Measurements from ENCODE around the gene SLC25A17.
"Not testable (repeated sequence)": the region's sequence is repeated elsewhere in the genome, so short reads cannot be mapped to it uniquely, and the experiment has no call there.

Gene SLC25A17

DNA sequence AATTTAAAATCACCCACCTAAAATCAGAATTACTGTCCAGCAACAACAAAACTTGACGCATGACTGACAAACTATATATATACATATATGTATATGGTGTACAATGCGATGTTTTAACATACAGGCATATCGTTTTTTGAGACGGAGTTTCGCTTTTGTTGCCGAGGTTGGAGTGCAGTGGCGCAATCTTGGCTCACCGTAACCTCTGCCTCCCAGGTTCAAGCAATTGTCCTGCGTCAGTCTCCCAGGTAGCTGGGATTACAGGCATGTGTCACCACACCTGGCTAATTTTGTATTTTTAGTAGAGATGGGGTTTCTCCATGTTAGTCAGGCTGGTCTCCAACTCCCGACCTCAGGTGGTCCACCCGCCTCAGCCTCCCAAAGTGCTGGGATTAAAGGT is 26.7 kb upstream of the SLC25A17 start:
- H3K4me1 ChIP-seq (ENCODE audit: insufficient read depth, low read length); H3K4me3 ChIP-seq (ENCODE audit: low read length); H2AFZ ChIP-seq (ENCODE audit: low read depth, low read length); H3K27me3 ChIP-seq (ENCODE audit: insufficient read depth, low read length); H3K9me3 ChIP-seq (ENCODE audit: low read length): not testable (repeated sequence)
- H3K36me3 ChIP-seq (ENCODE audit: insufficient read depth, low read length) = peaks cover 96% of the 10 kb centered on the region

DNA sequence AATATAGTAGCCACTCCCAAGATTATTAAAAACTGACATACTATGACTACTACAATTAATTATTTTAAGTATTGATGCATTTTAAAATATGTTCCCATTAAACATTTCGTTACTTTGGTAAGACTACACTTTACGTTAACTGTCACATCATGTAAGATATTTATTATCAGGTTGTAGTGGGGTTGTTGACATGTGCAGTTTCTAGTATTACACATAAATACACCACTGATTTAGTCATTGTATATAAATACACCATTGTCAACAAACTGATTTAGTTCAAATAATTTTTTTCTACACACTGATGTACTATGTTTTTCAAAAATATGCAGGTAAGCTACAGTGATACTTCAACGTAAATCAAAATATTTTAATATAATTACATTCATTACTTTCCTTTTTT is 25.8 kb upstream of the SLC25A17 start:
- Histone ChIP-seq H2AFZ (ENCODE audit: low read depth, low read length) (no peak overlapping the region), H3K4me1 (ENCODE audit: insufficient read depth, low read length) (no peaks in the 10 kb centered on the region), H3K27me3 (ENCODE audit: insufficient read depth, low read length) (no peaks in the 10 kb centered on the region), H3K9me3 (ENCODE audit: low read length) (no peaks in the 10 kb centered on the region), H3K36me3 (ENCODE audit: insufficient read depth, low read length) (peaks cover 96% of the 10 kb centered on the region), H3K4me3 (ENCODE audit: low read length) (no peak overlapping the region)

DNA sequence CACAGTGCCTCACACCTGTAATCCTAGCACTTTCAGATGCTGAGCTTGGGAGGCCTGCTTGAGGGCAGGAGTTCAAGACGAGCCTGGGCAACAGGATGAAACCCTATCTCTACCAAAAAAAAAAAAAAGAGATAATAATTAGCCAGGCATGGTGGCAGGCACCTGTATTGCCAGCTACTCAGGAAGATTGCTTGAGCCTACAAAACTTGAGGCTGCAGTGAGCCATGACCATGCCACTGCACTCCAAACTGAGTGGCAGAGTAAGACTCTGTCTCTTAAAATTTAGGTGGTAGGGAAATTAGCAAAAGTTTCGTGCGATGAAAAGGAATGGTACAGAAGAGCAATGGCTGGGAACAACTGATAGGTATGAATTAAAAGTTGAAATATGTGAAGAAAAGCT is 19.3 kb upstream of the SLC25A17 start:
- Histone ChIP-seq H3K4me3 (ENCODE audit: low read length) (no peak overlapping the region), H2AFZ (ENCODE audit: low read depth, low read length) (no peak overlapping the region), H3K36me3 (ENCODE audit: insufficient read depth, low read length) (peaks cover 88% of the 10 kb centered on the region), H3K9me3 (ENCODE audit: low read length) (no peaks in the 10 kb centered on the region), H3K27me3 (ENCODE audit: insufficient read depth, low read length) (no peaks in the 10 kb centered on the region), H3K4me1 (ENCODE audit: insufficient read depth, low read length) (no peaks in the 10 kb centered on the region)

DNA sequence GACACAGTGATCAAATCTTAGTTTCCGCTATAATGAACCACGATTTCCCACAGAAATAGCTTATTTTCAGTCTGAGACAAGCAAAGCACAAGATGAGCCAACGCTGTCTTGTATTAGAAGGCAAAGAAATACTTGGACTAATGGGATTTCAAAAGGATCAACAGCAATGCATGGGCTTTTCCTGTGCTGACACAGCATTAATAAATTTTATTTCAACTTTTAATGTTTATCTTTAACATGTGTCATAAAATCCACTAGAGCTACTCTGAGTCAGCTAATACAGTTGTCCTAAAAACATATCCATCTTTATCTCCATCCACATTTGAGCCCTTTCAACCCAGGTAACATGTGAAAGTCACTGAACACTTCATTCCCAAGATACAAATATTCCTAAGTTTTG is 15.5 kb upstream of the SLC25A17 start:
- Histone ChIP-seq H3K4me1 (ENCODE audit: insufficient read depth, low read length) (no peaks in the 10 kb centered on the region), H3K9me3 (ENCODE audit: low read length) (no peaks in the 10 kb centered on the region), H3K27me3 (ENCODE audit: insufficient read depth, low read length) (no peaks in the 10 kb centered on the region), H3K36me3 (ENCODE audit: insufficient read depth, low read length) (peaks cover 84% of the 10 kb centered on the region), H3K4me3 (ENCODE audit: low read length) (no peak overlapping the region), H2AFZ (ENCODE audit: low read depth, low read length) (no peak overlapping the region)

DNA sequence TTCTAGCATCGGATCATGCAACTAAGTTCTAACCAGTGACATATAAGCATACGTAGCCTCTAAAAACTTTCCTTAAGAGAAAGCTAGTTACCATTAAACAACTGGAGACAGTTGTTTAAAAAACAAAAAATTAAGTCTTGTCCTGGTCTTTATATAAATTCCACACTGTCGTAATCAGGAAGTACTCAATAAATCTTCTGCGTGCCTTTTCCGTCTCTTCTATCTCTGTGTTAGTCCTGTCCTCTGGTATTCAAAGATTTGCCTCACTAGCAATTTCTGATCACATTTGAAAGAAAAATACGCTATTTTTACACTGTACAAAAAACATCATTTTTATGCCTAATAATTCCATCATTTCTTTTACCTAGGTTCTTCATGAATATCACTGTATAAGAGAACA is 10.0 kb upstream of the SLC25A17 start:
- H3K36me3 ChIP-seq (ENCODE audit: insufficient read depth, low read length) = peaks cover 69% of the 10 kb centered on the region
- no peak overlapping the region for H2AFZ ChIP-seq (ENCODE audit: low read depth, low read length)

DNA sequence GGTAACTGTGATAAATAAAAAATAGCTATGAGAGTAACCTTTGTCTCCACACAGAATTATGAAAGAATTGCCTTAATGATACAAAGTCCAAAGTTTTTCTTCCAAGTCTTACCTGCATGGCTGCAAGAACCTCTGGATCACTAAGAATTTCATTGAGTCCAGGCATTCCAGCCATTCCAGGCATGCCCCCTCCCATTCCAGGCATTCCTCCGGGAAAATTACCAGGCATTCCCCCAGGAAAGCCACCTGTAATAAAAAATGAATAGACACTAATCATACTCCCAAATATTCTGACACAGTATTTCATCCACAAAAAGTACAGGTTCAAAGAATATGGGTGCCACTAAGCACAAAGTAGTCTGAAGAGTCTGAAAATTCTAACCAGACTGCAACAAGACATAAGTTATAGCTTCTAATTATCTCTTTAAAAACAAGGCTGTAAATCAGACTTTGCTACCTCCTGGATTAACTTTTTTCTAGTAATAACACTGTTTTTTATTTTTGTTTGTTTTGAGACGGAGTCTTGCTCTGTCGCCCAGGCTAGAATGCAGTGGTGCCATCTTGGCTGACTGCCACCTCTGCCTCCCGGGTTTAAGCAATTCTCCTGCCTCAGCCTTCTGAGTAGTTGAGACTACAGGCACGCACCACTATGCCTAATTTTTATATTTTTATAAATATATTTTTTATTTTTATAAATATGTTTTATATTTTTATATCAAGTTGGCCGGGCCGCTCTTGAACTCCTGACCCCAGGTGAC is 8.0 kb upstream of the SLC25A17 start:
- H3K9me3 ChIP-seq (ENCODE audit: low read length) = no peaks in the 10 kb centered on the region
- H3K4me1 ChIP-seq (ENCODE audit: insufficient read depth, low read length) = no peaks in the 10 kb centered on the region
- H3K4me3 ChIP-seq (ENCODE audit: low read length) = no peak overlapping the region
- H3K27me3 ChIP-seq (ENCODE audit: insufficient read depth, low read length) = no peaks in the 10 kb centered on the region
- peaks cover 67% of the 10 kb centered on the region for H3K36me3 ChIP-seq (ENCODE audit: insufficient read depth, low read length)
- H2AFZ ChIP-seq (ENCODE audit: low read depth, low read length) = no peak overlapping the region

More for the DNA sequence above, 10.0 kb upstream of the SLC25A17 start:
- no peaks in the 10 kb centered on the region for H3K4me1 ChIP-seq (ENCODE audit: insufficient read depth, low read length)
- H3K4me3 ChIP-seq (ENCODE audit: low read length) = no peak overlapping the region
- H3K27me3 ChIP-seq (ENCODE audit: insufficient read depth, low read length) = no peaks in the 10 kb centered on the region
- H3K9me3 ChIP-seq (ENCODE audit: low read length) = no peaks in the 10 kb centered on the region

DNA sequence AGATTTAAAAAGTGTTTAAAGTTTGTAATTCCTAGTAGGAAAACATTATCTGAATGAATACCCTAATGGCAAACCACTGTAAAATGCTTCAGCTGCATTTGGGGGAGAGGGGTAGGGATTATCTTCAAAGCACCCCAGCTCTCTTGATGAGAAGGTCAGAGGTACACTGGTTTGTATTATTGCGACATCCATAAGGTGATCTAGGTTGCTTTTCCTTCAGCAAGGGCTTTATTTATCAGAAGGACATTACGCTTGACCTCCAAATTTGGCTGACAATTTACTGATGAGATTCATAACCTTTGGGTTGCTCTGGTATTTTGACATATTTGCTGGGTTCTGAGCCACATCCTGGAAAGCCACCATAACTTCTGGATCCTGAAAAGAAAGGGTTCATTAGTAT is 7.1 kb upstream of the SLC25A17 start:
- not testable (repeated sequence) for H3K4me3 ChIP-seq (ENCODE audit: low read length); H3K27me3 ChIP-seq (ENCODE audit: insufficient read depth, low read length); H3K9me3 ChIP-seq (ENCODE audit: low read length); H3K4me1 ChIP-seq (ENCODE audit: insufficient read depth, low read length); H2AFZ ChIP-seq (ENCODE audit: low read depth, low read length)
- peaks cover 59% of the 10 kb centered on the region for H3K36me3 ChIP-seq (ENCODE audit: insufficient read depth, low read length)

DNA sequence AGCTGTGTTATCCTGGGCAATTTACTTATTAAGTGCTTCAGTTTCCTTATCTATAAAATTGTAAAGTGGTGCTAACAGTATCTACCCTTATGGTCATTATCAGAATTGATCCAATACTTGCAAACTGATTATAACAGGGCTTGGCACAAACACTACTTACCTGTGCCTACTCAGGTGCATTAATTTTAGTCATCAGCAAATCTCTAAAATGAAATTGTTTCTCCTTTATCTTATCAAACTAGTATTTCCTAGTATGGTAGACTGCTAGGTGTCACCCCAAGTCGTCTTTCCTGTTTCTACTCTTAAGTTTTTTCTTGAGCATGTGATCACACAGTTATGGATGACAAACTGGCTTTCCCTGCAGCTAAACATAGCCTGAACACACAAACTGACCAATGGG is 4.3 kb upstream of the SLC25A17 start:
- no peak overlapping the region for H3K4me3 ChIP-seq (ENCODE audit: low read length)
- H3K36me3 ChIP-seq (ENCODE audit: insufficient read depth, low read length) = peaks cover 34% of the 10 kb centered on the region
- H3K9me3 ChIP-seq (ENCODE audit: low read length) = no peaks in the 10 kb centered on the region
- H3K4me1 ChIP-seq (ENCODE audit: insufficient read depth, low read length) = peaks cover 3% of the 10 kb centered on the region
- no peaks in the 10 kb centered on the region for H3K27me3 ChIP-seq (ENCODE audit: insufficient read depth, low read length)
- H2AFZ ChIP-seq (ENCODE audit: low read depth, low read length) = no peak overlapping the region

DNA sequence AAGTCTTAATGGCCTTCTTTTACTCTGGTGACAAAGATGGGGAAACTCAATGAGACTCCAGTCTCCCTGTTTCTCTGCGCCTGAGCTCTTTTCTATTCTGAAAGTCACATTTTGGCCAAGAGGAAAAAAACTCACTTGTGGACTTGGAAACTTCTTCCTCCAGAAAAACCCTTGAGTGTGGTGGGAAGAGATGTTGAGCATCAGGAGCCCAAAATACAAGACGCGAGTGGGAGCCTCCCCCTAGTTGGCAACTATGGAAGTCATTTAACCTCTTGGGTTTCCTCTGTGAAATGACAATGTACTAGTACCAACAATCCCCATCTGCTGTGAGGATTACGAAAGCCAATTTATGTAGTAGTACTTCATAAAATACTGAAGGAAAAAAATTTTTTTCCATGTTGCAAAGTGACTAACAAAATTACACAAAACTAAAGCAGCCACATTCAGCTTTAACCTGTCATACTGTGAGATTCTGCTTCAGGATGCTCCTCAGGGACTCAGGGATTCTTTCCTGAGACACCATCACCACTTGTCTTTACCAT is 524 bp upstream of the SLC25A17 start:
- Histone ChIP-seq H3K4me3 (ENCODE audit: low read length) (peak overlapping the region; percentile 78), H2AFZ (ENCODE audit: low read depth, low read length) (peak overlapping the region; percentile 77), H3K9me3 (ENCODE audit: low read length) (no peaks in the 10 kb centered on the region), H3K4me1 (ENCODE audit: insufficient read depth, low read length) (peaks cover 6% of the 10 kb centered on the region), H3K36me3 (ENCODE audit: insufficient read depth, low read length) (peaks cover 15% of the 10 kb centered on the region), H3K27me3 (ENCODE audit: insufficient read depth, low read length) (no peaks in the 10 kb centered on the region)

DNA sequence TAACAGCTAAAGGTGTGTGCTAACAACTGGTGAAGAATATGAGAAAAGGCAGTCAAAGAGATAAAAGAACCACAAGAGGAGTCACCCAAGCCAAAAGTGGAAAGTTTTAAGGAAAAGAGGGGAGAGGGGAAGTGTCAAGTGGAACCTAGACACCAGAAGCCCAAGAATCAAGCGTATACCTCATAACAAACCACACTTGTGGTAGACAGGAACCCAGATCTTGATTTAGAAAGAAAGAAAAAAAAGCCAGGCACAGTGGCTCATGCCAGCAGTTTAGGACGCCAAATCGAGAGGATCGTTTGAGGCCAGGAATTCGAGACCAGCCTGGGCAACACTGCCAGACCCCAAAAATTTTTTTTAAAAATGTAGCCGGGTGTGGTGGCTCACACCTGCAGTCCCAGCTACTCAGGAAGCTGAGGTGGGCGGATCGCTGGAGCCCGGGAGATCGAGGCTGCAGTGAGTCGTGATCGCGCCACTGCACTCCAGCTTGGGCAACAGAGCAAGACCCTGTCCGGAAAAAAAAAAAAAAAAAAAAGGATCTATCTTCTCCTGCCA is 877 bp downstream of the SLC25A17 start:
- no peaks in the 10 kb centered on the region for H3K27me3 ChIP-seq (ENCODE audit: insufficient read depth, low read length)
- H3K4me3 ChIP-seq (ENCODE audit: low read length) = peak overlapping the region; percentile 78
- H3K4me1 ChIP-seq (ENCODE audit: insufficient read depth, low read length) = peaks cover 6% of the 10 kb centered on the region
- H3K9me3 ChIP-seq (ENCODE audit: low read length) = no peaks in the 10 kb centered on the region
- peak overlapping the region; percentile 93 for H2AFZ ChIP-seq (ENCODE audit: low read depth, low read length)
- H3K36me3 ChIP-seq (ENCODE audit: insufficient read depth, low read length) = peaks cover 6% of the 10 kb centered on the region

DNA sequence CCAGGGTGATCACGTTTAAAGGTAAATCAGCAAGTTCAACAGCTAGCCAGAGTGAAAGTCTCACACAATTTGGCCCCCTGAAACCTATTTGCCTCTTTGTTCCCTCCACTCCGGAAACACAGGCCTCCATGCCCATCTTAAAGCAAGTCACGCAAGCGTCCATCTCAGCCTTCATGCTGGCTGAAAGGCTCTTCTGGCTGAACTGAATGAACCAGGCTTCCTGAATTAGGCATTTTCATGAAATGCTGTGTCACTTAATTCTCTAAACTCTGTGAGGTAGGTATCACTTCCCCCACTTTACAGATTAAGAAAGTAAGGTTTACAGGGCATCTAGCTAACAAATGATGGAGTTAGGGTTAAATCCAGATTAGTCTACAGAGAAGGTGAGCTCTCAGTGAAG is 1.4 kb downstream of the SLC25A17 start:
- Histone ChIP-seq H3K9me3 (ENCODE audit: low read length) (no peaks in the 10 kb centered on the region), H3K4me3 (ENCODE audit: low read length) (no peak overlapping the region), H3K36me3 (ENCODE audit: insufficient read depth, low read length) (peaks cover under 1% of the 10 kb centered on the region), H3K4me1 (ENCODE audit: insufficient read depth, low read length) (peaks cover 6% of the 10 kb centered on the region), H3K27me3 (ENCODE audit: insufficient read depth, low read length) (no peaks in the 10 kb centered on the region), H2AFZ (ENCODE audit: low read depth, low read length) (no peak overlapping the region)

DNA sequence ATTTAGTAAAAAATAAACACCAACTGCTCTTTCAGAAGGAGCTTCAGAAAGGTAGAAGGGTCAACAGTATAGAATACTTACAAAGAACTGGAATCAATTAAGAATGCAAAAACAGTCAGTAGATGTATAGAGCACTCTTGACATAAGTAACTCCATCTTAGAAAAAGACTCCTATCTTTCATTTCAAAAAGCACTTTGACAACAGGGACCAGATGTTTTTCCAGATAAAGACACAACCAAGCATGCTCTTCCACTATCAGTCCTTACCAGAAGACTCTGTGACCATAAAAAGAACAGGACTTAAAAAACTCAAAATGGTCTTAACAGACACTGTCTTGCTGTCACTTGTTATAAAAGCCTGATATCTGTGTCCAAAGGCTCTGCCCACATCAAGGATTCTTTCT is 5.2 kb downstream of the SLC25A17 start:
- Histone ChIP-seq H3K36me3 (ENCODE audit: insufficient read depth, low read length) (no peaks in the 10 kb centered on the region), H3K4me1 (ENCODE audit: insufficient read depth, low read length) (peaks cover 3% of the 10 kb centered on the region), H3K9me3 (ENCODE audit: low read length) (no peaks in the 10 kb centered on the region), H3K27me3 (ENCODE audit: insufficient read depth, low read length) (no peaks in the 10 kb centered on the region), H2AFZ (ENCODE audit: low read depth, low read length) (no peak overlapping the region), H3K4me3 (ENCODE audit: low read length) (no peak overlapping the region)

DNA sequence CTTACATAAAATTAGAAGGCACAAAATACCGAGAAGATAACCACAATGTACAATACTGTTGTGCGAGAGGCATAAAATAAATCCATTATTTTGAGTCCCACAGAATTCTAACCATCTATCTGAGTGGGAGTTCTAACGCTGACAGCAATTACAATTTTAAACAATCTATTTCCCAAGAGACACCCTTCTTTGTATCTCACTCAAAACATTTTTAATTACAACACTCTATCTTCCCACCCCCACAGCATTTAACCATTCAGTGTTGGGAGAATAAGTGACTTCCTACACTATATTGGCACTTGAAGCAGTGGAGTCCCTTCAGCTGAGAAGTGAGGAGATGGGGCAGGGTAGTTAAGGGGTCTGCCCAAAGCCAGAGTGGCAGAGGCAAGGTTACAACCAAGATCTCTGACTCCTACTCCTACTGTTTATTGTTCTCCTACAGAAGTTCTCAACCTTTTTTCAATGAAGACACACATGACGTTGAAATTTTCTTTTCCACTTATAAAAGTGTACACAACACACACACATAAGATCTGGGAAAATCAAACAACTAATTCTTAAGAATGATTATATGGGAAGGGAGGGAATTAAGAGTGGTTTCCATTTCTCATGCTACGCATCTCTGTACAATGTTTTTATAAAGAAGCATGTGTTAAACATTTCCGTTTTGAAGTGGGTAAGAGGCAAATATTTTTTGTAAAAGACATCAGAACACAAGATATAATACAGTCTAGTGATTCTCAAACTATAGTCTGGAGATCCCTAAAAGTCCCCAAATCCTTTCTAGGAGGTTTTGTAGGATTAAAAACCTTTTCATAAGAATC is 10.9 kb downstream of the SLC25A17 start:
- Histone ChIP-seq H3K4me1 (ENCODE audit: insufficient read depth, low read length) (no peaks in the 10 kb centered on the region), H3K36me3 (ENCODE audit: insufficient read depth, low read length) (peaks cover 3% of the 10 kb centered on the region), H3K27me3 (ENCODE audit: insufficient read depth, low read length) (no peaks in the 10 kb centered on the region), H3K9me3 (ENCODE audit: low read length) (no peaks in the 10 kb centered on the region), H2AFZ (ENCODE audit: low read depth, low read length) (no peak overlapping the region), H3K4me3 (ENCODE audit: low read length) (no peak overlapping the region)
